ENCODE data around the gene TMOD4.

TMOD4 gene

GRCh38 chr1:151157067-151157531 is 18.7 kb downstream of the TMOD4 start:
- H3K36me3 ChIP-seq = peaks cover 13 to 61% (median 50%) of the 10 kb centered on the region in 3 donors
- peak overlapping the region; percentile 5 to 6 for H3K4me3 ChIP-seq
- DNase-seq = no peak
- no peak for TF ChIP-seq CTCF (IDR thresholded peaks at IDR 0.05)
- no peak overlapping the region for H3K27ac ChIP-seq
- no peaks in the 10 kb centered on the region for H3K27me3 ChIP-seq
- intact Hi-C loops (cut with DNase I; ENCODE audit: low total_unique reads) = loop anchor here (5.0 to 10.0 kb wide), 2 partner anchors 55 to 132 kb away; no protein-coding TSS in a partner anchor
- H3K4me1 ChIP-seq = peaks cover 0 to 9% (median 0%) of the 10 kb centered on the region in 4 donors
- H3K9me3 ChIP-seq = no peaks in the 10 kb centered on the region

GRCh38 chr1:151156515-151156819 is 19.3 kb downstream of the TMOD4 start, which contains the start of gene TNFAIP8L2:
TNFAIP8L2 (plus strand) TSS chr1:151156649; CDS start chr1:151158698, 2,049 bp downstream.
- H3K4me1 ChIP-seq = peaks cover 0 to 9% (median 0%) of the 10 kb centered on the region in 4 donors
- peak within 1 kb of the TSS; percentile 5 to 6 for H3K4me3 ChIP-seq
- no peaks in the 10 kb centered on the region for H3K27me3 ChIP-seq
- intact Hi-C loops (cut with DNase I; ENCODE audit: low total_unique reads) = loop anchor here (5.0 to 10.0 kb wide), 2 partner anchors 54 to 132 kb away; no protein-coding TSS in a partner anchor
- peak within 1 kb of the TSS in 1 of 2 donors; percentile 4 for H3K27ac ChIP-seq
- DNase-seq = peak in 1 of 2 donors; percentile 57
- peaks cover 13 to 55% (median 46%) of the 10 kb centered on the region in 3 donors for H3K36me3 ChIP-seq
- TF ChIP-seq CTCF (IDR thresholded peaks at IDR 0.05) = no peak
- H3K9me3 ChIP-seq = no peaks in the 10 kb centered on the region

GRCh38 chr1:151147665-151148064 is 28.1 kb downstream of the TMOD4 start:
- peak overlapping the region; percentile 80 to 81 for H3K27ac ChIP-seq
- H3K36me3 ChIP-seq = peaks cover 0 to under 1% (median 0%) of the 10 kb centered on the region in 3 donors
- no peak for TF ChIP-seq CTCF (IDR thresholded peaks at IDR 0.05)
- intact Hi-C loops (cut with DNase I; ENCODE audit: low total_unique reads) = no loop called here
- H3K9me3 ChIP-seq = no peaks in the 10 kb centered on the region
- H3K27me3 ChIP-seq = no peaks in the 10 kb centered on the region
- H3K4me1 ChIP-seq = peaks cover 0 to 36% (median 25%) of the 10 kb centered on the region in 4 donors
- no peak for DNase-seq
- H3K4me3 ChIP-seq = no peak overlapping the region

GRCh38 chr1:151147132-151147503 is 28.7 kb downstream of the TMOD4 start:
- H3K27ac ChIP-seq = peak overlapping the region; percentile 80 to 81
- intact Hi-C loops (cut with DNase I; ENCODE audit: low total_unique reads) = no loop called here
- H3K27me3 ChIP-seq = no peaks in the 10 kb centered on the region
- no peak for DNase-seq
- H3K36me3 ChIP-seq = peaks cover 0 to 6% (median 0%) of the 10 kb centered on the region in 3 donors
- peak overlapping the region; percentile 82 to 96 for H3K4me3 ChIP-seq
- TF ChIP-seq CTCF (IDR thresholded peaks at IDR 0.05) = no peak
- no peaks in the 10 kb centered on the region for H3K9me3 ChIP-seq
- H3K4me1 ChIP-seq = peaks cover 0 to 40% (median 25%) of the 10 kb centered on the region in 4 donors

- Histone ChIP-seq H3K4me3 (peak within 1 kb of the TSS; percentile 82 to 96), H3K9me3 (no peaks in the 10 kb centered on the region), H3K4me1 (peaks cover 0 to 40% (median 25%) of the 10 kb centered on the region in 4 donors), H3K36me3 (peaks cover 0 to 9% (median 0%) of the 10 kb centered on the region in 3 donors), H3K27ac (peak within 1 kb of the TSS; percentile 80 to 81), H3K27me3 (no peaks in the 10 kb centered on the region)
- DNase-seq = peak; percentile 95 to 97
- intact Hi-C loops (cut with DNase I; ENCODE audit: low total_unique reads) = no loop called here
- TF ChIP-seq CTCF (IDR thresholded peaks at IDR 0.05) = peak in 1 of 2 experiments; percentile 8
Measured at GRCh38 chr1:151146412-151147131, 29.2 kb downstream of the TMOD4 start, which contains the start of gene SEMA6C. SEMA6C (minus strand) TSS chr1:151146631; CDS start chr1:151142621, 4,010 bp downstream.
